ENCODE data around the gene MS4A12.

Gene MS4A12

DNA sequence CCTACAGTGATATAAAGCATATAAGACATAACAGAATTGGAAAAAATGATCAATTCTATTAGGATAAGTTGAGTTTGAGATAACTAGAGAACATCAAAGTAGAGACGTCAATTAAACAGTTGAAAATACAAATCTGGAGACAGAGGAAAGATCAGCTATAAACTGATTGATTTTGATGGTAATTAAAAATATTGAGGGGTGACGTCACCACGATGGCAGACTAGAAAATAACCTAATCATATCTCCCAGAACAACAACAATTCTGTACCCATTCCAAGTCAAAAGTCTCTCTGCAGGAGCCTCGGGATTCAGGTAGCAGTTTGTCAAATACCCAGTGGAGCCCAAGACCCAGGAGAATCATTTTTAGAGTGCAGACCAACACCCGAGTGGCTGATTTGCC is 51.5 kb downstream of the MS4A12 start:
- Histone ChIP-seq H3K9me3 (ENCODE audit: insufficient read depth, low read length) (no peaks in the 10 kb centered on the region), H2AFZ (ENCODE audit: low read depth, low read length) (no peak overlapping the region), H3K4me2 (ENCODE audit: low read length) (no peak overlapping the region), H3K27me3 (ENCODE audit: low read depth, low read length) (no peaks in the 10 kb centered on the region), H3K4me3 (ENCODE audit: low read length) (no peak overlapping the region), H3K36me3 (replicated peaks; ENCODE audit: low read depth, low read length) (no peaks in the 10 kb centered on the region), H3K9ac (ENCODE audit: low read length) (no peak overlapping the region), H3K4me1 (ENCODE audit: low read length) (no peaks in the 10 kb centered on the region), H4K20me1 (ENCODE audit: insufficient read depth, low read length) (no peaks in the 10 kb centered on the region), H3K79me2 (ENCODE audit: low read length) (no peaks in the 10 kb centered on the region), H3K27ac (ENCODE audit: low read length) (no peak overlapping the region)
- TF ChIP-seq, protein P1, sequence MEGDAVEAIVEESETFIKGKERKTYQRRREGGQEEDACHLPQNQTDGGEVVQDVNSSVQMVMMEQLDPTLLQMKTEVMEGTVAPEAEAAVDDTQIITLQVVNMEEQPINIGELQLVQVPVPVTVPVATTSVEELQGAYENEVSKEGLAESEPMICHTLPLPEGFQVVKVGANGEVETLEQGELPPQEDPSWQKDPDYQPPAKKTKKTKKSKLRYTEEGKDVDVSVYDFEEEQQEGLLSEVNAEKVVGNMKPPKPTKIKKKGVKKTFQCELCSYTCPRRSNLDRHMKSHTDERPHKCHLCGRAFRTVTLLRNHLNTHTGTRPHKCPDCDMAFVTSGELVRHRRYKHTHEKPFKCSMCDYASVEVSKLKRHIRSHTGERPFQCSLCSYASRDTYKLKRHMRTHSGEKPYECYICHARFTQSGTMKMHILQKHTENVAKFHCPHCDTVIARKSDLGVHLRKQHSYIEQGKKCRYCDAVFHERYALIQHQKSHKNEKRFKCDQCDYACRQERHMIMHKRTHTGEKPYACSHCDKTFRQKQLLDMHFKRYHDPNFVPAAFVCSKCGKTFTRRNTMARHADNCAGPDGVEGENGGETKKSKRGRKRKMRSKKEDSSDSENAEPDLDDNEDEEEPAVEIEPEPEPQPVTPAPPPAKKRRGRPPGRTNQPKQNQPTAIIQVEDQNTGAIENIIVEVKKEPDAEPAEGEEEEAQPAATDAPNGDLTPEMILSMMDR (IDR thresholded peaks at IDR 0.05; ENCODE audit: low read depth, low read length), result no peak
- no peak for TF ChIP-seq EZH2phosphoT487 (IDR thresholded peaks at IDR 0.05; ENCODE audit: low read depth)
